ENCODE results near the gene SNX14. TPM values are rescaled to one million over a fixed set of nuclear protein-coding genes. Genes with fewer than 3 reads are reported as not detected.
A peak's percentile ranks its signal among the peaks of the same experiment; 100 is the strongest.

The SNX14 gene
- total and polyA plus RNA-seq, 10 donors = 63.8 to 170 (median 88.9) TPM

DNA sequence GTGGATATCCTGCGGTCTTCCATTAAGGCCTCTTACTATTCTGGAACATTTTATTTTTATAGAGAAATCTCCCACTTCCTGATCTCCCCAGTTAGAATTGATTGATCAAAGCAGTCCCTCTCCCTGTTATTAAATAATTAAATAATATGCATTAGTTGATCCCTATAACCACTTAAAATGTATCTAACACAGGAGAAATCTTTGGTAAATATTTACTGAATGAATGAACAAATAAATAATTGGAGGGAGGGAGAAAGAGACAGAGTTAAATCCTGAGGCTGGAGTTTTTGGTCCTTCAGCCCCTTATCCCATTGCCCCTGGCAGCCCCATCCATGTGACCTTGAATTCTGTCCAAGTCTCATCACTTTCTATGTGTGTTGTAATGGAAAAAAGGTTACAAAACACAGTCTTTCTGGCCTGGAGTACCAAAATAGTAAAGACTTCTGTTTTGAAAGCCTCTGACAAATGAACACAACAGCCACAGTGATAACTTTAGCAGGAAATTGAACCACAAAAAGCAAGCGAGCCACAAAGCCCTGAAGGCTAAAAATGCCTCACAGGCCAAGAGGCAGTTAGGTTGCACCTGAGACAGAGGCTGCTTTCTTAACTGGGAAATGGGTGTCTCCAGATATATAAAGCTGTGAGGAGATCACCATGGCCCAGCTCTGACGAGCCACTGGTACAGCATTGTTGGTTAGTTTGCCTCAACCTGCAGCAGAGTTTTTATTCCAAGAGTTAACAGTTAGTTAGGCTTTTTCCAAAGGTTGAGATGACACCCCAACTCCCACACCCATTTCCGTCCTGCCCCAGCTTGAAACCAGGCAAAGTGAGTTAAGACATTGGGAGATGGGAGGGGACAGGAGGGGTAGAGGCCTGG lies 132.5 kb downstream of the SNX14 start:
- H3K4me1 ChIP-seq = peaks cover 25 to 99% (median 67%) of the 10 kb centered on the region in 6 donors
- intact Hi-C loops (cut with DNase I; ENCODE audit: low total_unique reads) = no loop called here
- WGBS, 5 donors = 30 to 37% (median 33%) methylated on average over 4 of the region's 4 CpGs
- H3K27ac ChIP-seq = peak overlapping the region; percentile 55 to 85 (median 78)
- DNase-seq = no peak
- H3K9me3 ChIP-seq = no peaks in the 10 kb centered on the region
- no peaks in the 10 kb centered on the region for H3K36me3 ChIP-seq
- TF ChIP-seq POLR2AphosphoS5 (IDR thresholded peaks at IDR 0.05) = peak in 1 of 3 donors; percentile 37
- TF ChIP-seq POLR2A (IDR thresholded peaks at IDR 0.05) = no peak
- H3K4me3 ChIP-seq = no peak overlapping the region
- H3K27me3 ChIP-seq (replicated peaks in 1 of 7) = no peaks in the 10 kb centered on the region

DNA sequence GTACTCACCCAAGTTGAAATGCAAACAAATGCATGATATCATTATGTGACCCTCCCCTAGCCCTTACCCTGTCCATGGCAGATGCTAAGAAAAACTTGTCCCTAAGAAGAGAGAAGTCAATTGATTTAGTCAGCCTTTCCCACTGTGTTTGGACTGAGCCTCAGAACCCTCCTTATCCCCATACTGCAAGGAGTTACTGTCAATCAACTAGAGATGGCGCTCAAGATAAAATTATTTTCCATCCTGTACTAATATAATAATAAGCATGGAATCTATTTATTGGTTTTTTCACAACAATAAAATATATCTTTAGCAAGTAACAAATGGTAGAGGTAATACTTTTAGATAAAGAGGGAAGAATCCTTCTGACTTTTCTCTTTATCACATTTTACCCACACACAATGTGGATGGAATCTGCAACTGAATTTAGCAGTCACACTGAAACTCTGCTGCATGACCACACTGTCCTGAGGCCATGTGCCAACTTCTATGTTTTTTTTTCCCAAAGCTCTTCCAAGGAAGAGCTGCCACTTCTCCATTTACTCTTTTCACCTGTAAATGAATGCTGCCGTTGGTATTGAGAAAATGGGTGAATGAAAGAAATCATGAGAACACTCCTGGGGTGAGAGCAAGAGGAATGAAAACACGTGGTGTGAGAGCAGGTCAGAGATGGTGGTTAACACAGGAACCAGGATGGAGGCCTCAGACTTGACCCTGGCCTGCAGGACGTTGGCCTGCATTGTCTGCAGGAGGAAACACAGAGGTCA lies 133.3 kb downstream of the SNX14 start:
- H3K36me3 ChIP-seq = no peaks in the 10 kb centered on the region
- WGBS, 5 donors = 37 to 45% (median 43%) methylated on average over 4 of the region's 4 CpGs
- H3K27me3 ChIP-seq (replicated peaks in 1 of 7) = no peaks in the 10 kb centered on the region
- no peak for DNase-seq
- H3K4me1 ChIP-seq = peaks cover 21 to 99% (median 60%) of the 10 kb centered on the region in 6 donors
- H3K27ac ChIP-seq = peak overlapping the region; percentile 55 to 85 (median 78)
- intact Hi-C loops (cut with DNase I; ENCODE audit: low total_unique reads) = no loop called here
- no peaks in the 10 kb centered on the region for H3K9me3 ChIP-seq
- H3K4me3 ChIP-seq = no peak overlapping the region
- TF ChIP-seq POLR2A (IDR thresholded peaks at IDR 0.05) (no peak), POLR2AphosphoS5 (IDR thresholded peaks at IDR 0.05) (peak in 2 of 3 donors; percentile 54 to 69)

DNA sequence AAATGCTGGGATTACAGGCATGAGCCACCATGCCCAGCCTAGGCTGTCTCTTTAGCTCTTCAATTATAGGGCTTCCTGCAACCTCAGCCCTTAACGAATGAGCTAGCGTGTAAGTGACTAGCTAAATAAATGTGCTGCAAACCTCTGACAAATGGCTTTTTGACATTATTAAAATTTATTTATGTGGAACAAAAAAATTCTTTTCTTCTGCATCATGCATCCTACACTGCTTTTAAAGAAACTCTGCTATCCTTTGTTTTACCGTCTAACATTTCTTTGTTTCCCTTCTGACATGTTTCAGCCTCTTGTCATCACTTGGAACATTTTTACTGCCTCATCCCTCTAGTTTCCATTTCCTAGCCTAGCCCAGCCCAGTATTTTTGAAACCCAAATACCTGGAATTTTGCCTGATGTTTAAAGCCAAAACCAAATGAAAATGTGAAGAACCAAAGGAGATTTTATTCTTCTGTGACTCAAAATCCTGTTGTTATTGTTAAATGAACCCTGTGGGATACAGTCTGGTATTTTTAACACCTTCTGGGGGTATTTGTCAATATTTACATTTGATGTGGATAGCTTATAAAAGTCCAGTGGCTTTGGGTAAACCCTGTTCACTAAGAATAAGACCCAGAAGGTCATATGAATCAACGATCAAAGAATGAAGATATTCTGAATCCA lies 134.3 kb downstream of the SNX14 start:
- no peak overlapping the region for H3K4me3 ChIP-seq
- H3K9me3 ChIP-seq = no peaks in the 10 kb centered on the region
- no peak for DNase-seq
- WGBS, 5 donors = 73 to 88% (median 79%) methylated on average over 4 of the region's 4 CpGs
- H3K4me1 ChIP-seq = peaks cover 20 to 99% (median 51%) of the 10 kb centered on the region in 6 donors
- peak overlapping the region in 5 of 8 donors; percentile 10 to 85 (median 39) for H3K27ac ChIP-seq
- H3K36me3 ChIP-seq = no peaks in the 10 kb centered on the region
- H3K27me3 ChIP-seq (replicated peaks in 1 of 7) = no peaks in the 10 kb centered on the region
- intact Hi-C loops (cut with DNase I; ENCODE audit: low total_unique reads) = no loop called here
- TF ChIP-seq, protein P1, sequence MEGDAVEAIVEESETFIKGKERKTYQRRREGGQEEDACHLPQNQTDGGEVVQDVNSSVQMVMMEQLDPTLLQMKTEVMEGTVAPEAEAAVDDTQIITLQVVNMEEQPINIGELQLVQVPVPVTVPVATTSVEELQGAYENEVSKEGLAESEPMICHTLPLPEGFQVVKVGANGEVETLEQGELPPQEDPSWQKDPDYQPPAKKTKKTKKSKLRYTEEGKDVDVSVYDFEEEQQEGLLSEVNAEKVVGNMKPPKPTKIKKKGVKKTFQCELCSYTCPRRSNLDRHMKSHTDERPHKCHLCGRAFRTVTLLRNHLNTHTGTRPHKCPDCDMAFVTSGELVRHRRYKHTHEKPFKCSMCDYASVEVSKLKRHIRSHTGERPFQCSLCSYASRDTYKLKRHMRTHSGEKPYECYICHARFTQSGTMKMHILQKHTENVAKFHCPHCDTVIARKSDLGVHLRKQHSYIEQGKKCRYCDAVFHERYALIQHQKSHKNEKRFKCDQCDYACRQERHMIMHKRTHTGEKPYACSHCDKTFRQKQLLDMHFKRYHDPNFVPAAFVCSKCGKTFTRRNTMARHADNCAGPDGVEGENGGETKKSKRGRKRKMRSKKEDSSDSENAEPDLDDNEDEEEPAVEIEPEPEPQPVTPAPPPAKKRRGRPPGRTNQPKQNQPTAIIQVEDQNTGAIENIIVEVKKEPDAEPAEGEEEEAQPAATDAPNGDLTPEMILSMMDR (IDR thresholded peaks at IDR 0.05 in 8 of 11, conservative IDR thresholded peaks at IDR 0.05 in 3 of 11) = no peak
- TF ChIP-seq POLR2A (IDR thresholded peaks at IDR 0.05) (no peak), POLR2AphosphoS5 (IDR thresholded peaks at IDR 0.05) (no peak)

DNA sequence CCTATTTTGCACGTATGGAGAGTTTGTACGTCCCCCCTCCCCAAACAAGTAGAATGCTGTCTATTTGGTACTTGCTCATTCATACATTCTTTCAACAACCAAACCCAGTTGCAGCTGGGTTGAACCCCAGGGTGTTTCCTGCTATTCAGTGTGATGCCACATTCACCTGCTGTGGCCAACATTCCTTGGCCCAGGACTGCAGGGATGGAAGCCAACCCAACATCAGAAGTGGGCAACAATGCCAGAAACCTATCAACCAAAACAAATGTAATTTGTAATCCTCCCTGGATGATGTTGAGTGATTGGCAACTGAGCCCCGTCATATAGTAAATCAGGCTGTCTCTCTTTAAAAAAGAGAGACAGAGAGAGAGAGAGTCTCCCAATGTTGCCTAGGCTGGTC lies 134.9 kb downstream of the SNX14 start:
- intact Hi-C loops (cut with DNase I; ENCODE audit: low total_unique reads) = no loop called here
- Histone ChIP-seq H3K27ac (peak overlapping the region in 4 of 8 donors; percentile 5 to 52 (median 32)), H3K9me3 (no peaks in the 10 kb centered on the region), H3K27me3 (replicated peaks in 1 of 7) (no peaks in the 10 kb centered on the region), H3K4me3 (no peak overlapping the region), H3K36me3 (no peaks in the 10 kb centered on the region), H3K4me1 (peaks cover 20 to 99% (median 47%) of the 10 kb centered on the region in 6 donors)
- no peak for DNase-seq
- no peak for TF ChIP-seq POLR2AphosphoS5 (IDR thresholded peaks at IDR 0.05)
- TF ChIP-seq, protein P1 (IDR thresholded peaks at IDR 0.05 in 8 of 11, conservative IDR thresholded peaks at IDR 0.05 in 3 of 11) = no peak
- no peak for TF ChIP-seq POLR2A (IDR thresholded peaks at IDR 0.05)
- 81 to 93% (median 91%) methylated on average over 3 of the region's 3 CpGs for WGBS, 5 donors
